GM18499 (cell line): ENCODE results near the gene NBPF3.
"Not testable (repeated sequence)": the region's sequence is repeated elsewhere in the genome, so short reads cannot be mapped to it uniquely, and the experiment has no call there.

Experiments
- ATAC-seq: cut with Tn5 transposase; IDR thresholded peaks from one replicate; pipeline ENCODE4 v1.9.1; 2021; ENCODE audit warnings: moderate number of reproducible peaks; ENCODE audit not compliant: insufficient read depth, unreplicated experiment

NBPF3 gene

GRCh38 chr1:21439721-21440629 is at the start of gene NBPF3:
TSS of gene NBPF3 (plus strand) at chr1:21440137. CDS start at chr1:21445087, 4,950 bp downstream.
- ATAC-seq = no peak

DNA sequence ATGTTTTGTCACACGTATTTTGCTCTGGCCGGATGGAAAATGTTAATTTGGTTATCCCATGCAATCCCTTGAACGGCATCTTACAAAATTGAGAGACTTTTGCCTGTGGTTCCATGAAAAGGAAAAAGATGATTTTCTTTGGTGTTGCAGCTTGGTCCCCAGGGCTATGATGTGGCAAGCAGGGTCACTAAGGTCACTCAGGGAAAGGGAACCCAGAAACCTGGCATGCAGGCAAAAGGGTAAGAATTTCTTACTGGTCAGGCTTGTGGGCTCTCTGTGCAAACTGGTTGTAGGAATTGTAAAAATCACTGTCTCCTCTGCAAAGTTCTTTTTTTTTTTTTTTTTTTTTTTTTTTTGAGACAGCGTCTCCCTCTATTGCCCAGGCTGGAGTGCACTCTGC is 48.4 kb upstream of the NBPF3 start:
- ATAC-seq = no peak

DNA sequence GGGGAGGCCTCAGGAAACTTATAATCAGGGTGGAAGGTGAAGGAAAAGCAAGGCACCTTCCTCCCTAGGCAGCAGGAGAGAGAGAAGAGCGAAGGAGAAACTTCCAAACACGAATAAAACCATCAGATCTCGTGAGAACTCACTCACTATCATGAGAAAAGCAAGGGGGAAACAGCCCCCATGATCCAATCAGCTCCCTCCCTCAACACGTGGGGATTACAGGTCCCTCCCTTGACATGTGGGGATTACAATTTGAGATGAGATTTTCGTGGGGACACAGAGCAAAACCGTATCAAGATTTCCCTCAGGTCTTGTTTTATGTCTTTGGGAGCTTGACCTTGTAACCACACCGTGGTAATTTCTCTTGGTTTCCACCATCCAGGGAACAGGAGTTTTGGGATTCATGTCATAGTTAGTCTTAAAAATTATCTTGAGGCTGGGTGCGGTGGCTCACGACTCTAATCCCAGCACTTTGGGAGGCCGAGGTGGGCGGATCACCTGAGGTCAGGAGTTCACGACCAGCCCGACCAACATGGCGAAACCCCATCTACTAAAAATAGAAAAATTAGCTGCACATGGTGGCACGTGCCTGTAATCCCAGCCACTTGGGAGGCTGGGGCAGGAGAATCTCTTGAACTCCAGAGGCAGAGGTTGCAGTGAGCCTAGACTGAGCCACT is 47.2 kb upstream of the NBPF3 start:
- ATAC-seq = no peak

GRCh38 chr1:21396516-21396915 is 43.4 kb upstream of the NBPF3 start:
- no peak for ATAC-seq

DNA sequence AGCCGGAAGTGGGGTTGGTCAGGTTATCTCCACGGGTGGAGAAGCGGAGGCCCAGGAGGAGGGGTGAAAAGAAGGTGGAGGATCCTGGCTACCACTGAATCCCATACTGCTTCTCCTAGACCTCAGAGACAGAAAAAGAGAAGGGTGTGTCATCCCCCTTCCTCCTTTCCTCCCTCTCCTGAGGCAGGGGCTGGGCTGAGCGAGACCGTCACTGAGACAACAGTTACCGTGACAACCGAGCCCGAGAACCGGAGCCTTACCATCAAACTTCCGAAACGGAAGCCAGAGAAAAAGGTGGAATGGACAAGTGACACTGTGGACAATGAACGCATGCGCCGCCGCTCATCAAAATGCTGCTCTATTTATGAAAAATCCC is 42.1 kb upstream of the NBPF3 start:
- no peak for ATAC-seq

GRCh38 chr1:21401726-21402346 is 38.1 kb upstream of the NBPF3 start:
- ATAC-seq = not testable (repeated sequence)

- no peak for ATAC-seq
These were observed 33.3 kb upstream of the NBPF3 start for GRCh38 chr1:21406659-21407058.

- ATAC-seq = not testable (repeated sequence)
These were observed 30.0 kb upstream of the NBPF3 start for GRCh38 chr1:21409897-21410296.

DNA sequence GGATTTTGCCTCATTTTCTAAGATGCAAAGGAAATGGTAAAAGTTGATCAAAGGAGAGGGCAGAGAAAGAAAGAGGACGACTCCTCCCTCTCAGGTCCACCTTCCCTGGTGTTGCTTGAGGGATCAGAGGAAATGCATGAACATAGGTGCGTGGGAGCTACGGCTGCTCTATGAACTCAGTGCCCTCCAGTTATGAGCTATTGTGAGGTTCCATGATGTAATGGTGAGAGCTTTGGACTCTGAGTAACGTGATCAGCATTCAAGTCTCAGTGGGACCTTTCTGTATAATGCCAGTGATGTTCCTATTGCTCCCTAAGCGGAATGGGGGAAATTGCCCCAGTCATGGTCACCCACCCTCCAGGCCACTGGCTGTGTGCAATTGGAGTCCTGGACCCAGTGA is 25.9 kb upstream of the NBPF3 start:
- no peak for ATAC-seq

GRCh38 chr1:21420378-21420777 is 19.6 kb upstream of the NBPF3 start:
- ATAC-seq = not testable (repeated sequence)

DNA sequence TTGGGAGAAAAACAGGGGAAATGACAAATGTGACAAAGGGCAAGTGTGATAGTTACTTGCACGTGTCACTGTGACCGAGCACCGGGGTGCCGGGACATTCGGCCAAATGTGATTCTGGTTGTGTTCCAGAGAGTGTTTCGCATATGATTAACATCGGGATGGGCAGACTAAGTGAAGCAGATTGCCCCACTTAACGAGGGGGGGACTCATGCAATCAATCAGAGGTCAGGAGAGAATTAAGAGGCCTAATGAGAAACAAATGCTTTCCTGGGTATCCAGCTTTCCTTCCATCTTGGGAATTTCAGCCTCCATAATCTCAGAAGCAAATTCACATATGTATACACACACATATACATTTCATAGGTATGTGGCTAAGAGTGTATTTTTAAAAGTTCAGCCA is 18.6 kb upstream of the NBPF3 start:
- ATAC-seq = not testable (repeated sequence)

GRCh38 chr1:21427798-21428480 is 12.0 kb upstream of the NBPF3 start:
- ATAC-seq = not testable (repeated sequence)

DNA sequence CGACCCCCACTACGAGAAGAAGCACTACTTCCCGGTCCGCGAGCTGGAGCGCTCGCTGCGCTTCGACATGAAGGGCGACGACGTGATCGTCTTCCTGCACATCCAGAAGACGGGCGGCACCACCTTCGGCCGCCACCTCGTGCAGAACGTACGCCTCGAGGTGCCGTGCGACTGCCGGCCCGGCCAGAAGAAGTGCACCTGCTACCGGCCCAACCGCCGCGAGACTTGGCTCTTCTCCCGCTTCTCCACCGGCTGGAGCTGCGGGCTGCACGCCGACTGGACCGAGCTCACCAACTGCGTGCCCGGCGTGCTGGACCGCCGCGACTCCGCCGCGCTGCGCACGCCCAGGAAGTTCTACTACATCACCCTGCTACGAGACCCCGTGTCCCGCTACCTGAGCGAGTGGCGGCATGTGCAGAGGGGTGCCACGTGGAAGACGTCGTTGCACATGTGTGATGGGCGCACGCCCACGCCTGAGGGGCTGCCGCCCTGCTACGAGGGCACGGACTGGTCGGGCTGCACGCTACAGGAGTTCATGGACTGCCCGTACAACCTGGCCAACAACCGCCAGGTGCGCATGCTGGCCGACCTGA is 11.4 kb upstream of the NBPF3 start:
- ATAC-seq = not testable (repeated sequence)

DNA sequence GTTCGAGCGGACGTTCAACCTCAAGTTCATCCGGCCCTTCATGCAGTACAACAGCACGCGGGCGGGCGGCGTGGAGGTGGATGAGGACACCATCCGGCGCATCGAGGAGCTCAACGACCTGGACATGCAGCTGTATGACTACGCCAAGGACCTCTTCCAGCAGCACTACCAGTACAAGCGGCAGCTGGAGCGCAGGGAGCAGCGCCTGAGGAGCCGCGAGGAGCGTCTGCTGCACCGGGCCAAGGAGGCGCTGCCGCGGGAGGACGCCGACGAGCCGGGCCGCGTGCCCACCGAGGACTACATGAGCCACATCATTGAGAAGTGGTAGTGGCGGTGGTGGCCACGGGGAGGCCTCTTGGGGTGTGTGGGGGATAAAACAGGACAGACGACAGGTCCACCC is 10.7 kb upstream of the NBPF3 start:
- ATAC-seq = not testable (repeated sequence)

GRCh38 chr1:21430875-21431274 is 9.1 kb upstream of the NBPF3 start:
- ATAC-seq = not testable (repeated sequence)

DNA sequence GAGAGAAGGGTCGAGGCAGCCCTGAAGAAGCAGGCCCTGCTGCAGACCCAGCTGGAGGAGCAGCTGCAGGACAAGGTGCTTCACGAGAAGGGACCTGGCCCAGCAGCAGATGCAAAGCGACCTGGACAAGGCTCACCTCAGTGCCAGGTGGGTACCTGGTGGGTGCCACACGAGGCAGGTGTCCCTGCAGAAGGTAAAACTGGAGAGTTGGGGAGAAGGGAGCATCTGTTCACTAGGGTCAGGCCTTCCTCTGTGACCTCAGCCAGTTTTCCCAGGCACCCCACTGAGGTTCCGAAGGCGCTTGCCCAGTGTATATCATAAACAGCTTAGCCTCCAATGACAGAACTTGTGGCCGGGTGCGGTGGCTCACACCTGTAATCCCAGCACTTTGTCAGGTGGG is 5.5 kb upstream of the NBPF3 start:
- no peak for ATAC-seq

- ATAC-seq = no peak
These were observed 4.1 kb upstream of the NBPF3 start for GRCh38 chr1:21435646-21436487.

- no peak for ATAC-seq
These were observed 3.2 kb upstream of the NBPF3 start for GRCh38 chr1:21436488-21437340.

- no peak for ATAC-seq
These were observed 2.6 kb upstream of the NBPF3 start for GRCh38 chr1:21437341-21437640.
